Ishikawa (cell line): ENCODE measurements around the gene TBXAS1.

Experiments used
- CEBPB ChIP-seq: IDR thresholded peaks from 2 replicates; pipeline ENCODE4 v1.6.1; 2012
- EP300 ChIP-seq: IDR thresholded peaks from 2 replicates; pipeline ENCODE4 v1.6.1; 2012; ENCODE audit warnings: borderline replicate concordance
- FOXM1 ChIP-seq: IDR thresholded peaks from 2 replicates; pipeline ENCODE4 v1.6.1; 2012; ENCODE audit warnings: low read depth, borderline replicate concordance
- NFIC ChIP-seq: IDR thresholded peaks from 2 replicates; pipeline ENCODE4 v1.6.1; 2012
- RAD21 ChIP-seq: IDR thresholded peaks from 2 replicates; pipeline ENCODE4 v1.6.1; 2012; ENCODE audit warnings: low read depth
- TF ChIP-seq, protein P1 (sequence below): IDR thresholded peaks from 2 replicates; pipeline ENCODE4 v1.6.1; 2012
- TF ChIP-seq, protein P2 (sequence below): IDR thresholded peaks from 2 replicates; pipeline ENCODE4 v1.6.1; 2012

DNA sequence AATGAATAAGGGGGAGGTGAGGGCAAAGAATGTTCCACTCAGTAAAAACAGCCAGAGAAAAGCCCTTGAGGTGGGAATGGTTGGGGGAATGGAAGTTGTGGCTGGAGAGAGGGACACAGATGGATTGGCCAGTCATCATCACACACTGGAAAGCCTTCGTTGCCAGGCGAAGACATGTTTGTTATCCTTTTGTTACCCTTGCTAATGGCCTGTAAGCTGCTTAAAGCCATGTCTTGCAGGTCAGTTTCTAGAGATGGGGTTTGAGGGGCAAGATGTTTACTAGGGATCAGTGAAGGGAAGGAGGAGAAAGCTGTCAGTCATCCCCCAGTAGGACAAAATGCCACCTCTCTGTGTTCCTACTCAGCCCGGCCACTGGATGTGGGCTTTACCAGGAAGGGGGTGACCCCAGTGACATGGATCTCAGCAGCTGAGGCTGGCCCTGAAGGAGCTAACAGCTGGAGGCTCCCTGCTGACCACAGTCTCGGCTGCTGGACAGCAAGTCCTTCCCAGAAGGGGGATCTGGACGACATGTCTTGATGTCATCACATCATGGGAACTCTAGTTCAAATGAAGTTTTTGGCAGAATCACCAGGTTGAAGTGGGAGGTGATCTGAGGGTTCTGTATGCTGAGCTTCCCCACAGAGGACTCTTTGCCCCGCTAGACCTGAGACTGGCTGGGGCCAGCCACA lies 66.2 kb downstream of the TBXAS1 start:
- TF ChIP-seq RAD21 (no peak), CEBPB (no peak), NFIC (no peak), FOXM1 (no peak), EP300 (no peak)
- TF ChIP-seq, protein P1, sequence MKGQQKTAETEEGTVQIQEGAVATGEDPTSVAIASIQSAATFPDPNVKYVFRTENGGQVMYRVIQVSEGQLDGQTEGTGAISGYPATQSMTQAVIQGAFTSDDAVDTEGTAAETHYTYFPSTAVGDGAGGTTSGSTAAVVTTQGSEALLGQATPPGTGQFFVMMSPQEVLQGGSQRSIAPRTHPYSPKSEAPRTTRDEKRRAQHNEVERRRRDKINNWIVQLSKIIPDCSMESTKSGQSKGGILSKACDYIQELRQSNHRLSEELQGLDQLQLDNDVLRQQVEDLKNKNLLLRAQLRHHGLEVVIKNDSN = no peak
- TF ChIP-seq, protein P2, sequence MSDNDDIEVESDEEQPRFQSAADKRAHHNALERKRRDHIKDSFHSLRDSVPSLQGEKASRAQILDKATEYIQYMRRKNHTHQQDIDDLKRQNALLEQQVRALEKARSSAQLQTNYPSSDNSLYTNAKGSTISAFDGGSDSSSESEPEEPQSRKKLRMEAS = no peak
